ENCODE results near the gene HES5.

- TF ChIP-seq, protein P1, sequence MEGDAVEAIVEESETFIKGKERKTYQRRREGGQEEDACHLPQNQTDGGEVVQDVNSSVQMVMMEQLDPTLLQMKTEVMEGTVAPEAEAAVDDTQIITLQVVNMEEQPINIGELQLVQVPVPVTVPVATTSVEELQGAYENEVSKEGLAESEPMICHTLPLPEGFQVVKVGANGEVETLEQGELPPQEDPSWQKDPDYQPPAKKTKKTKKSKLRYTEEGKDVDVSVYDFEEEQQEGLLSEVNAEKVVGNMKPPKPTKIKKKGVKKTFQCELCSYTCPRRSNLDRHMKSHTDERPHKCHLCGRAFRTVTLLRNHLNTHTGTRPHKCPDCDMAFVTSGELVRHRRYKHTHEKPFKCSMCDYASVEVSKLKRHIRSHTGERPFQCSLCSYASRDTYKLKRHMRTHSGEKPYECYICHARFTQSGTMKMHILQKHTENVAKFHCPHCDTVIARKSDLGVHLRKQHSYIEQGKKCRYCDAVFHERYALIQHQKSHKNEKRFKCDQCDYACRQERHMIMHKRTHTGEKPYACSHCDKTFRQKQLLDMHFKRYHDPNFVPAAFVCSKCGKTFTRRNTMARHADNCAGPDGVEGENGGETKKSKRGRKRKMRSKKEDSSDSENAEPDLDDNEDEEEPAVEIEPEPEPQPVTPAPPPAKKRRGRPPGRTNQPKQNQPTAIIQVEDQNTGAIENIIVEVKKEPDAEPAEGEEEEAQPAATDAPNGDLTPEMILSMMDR (IDR thresholded peaks at IDR 0.05; ENCODE audit: low read depth, low read length), result no peak
- no peak for TF ChIP-seq EZH2phosphoT487 (IDR thresholded peaks at IDR 0.05; ENCODE audit: low read depth)
Observed at GRCh38 chr1:2573250-2573920, 43.3 kb upstream of the HES5 start.
